ENCODE results near the gene PRPF31. TPM values are rescaled to one million over a fixed set of nuclear protein-coding genes. Genes with fewer than 3 reads are reported as not detected.

The PRPF31 gene
- polyA plus RNA-seq, 1 of the 3 experiments (the other 2 are of a cell fraction), result 81.0 TPM

GRCh38 chr19:54128796-54129616, 13.5 kb downstream of the PRPF31 start:
- Histone ChIP-seq H3K36me3 (replicated peaks in 1 of 2; ENCODE audit: control insufficient read depth in 1 of 2, insufficient read depth in 2 of 2, low read length in 1 of 2) (peaks cover 0 to 60% of the 10 kb centered on the region in 2 experiments), H3K4me1 (ENCODE audit: control insufficient read depth in 1 of 2, insufficient read depth in 2 of 2, low read depth in 1 of 2, low read length in 1 of 2) (no peaks in the 10 kb centered on the region), H3K27me3 (ENCODE audit: insufficient read depth) (no peaks in the 10 kb centered on the region), H3K9ac (no peak overlapping the region), H4K20me1 (ENCODE audit: insufficient read depth) (no peaks in the 10 kb centered on the region), H3K4me3 (ENCODE audit: low read depth in 2 of 2, low read length in 1 of 2) (no peak overlapping the region), H2AFZ (ENCODE audit: low read depth) (no peak overlapping the region), H3K27ac (ENCODE audit: low read depth in 2 of 2, low read length in 1 of 2) (no peak overlapping the region), H3F3A (replicated peaks; ENCODE audit: insufficient read depth) (no peaks in the 10 kb centered on the region), H3K9me3 (no peaks in the 10 kb centered on the region), H3K79me2 (ENCODE audit: insufficient read depth) (no peaks in the 10 kb centered on the region), H3K9me2 (no peaks in the 10 kb centered on the region), H3K4me2 (no peak overlapping the region)
- DNase-seq, result no peak
- TF ChIP-seq EZH2phosphoT487 (IDR thresholded peaks at IDR 0.05; ENCODE audit: borderline replicate concordance, low read depth), result no peak
- no peak for TF ChIP-seq ELF1 (IDR thresholded peaks at IDR 0.05)
- no peak for TF ChIP-seq TCF12 (IDR thresholded peaks at IDR 0.05)
- no peak for TF ChIP-seq IRF3 (IDR thresholded peaks at IDR 0.05; ENCODE audit: low read depth, low read length)
- TF ChIP-seq CHD2 (IDR thresholded peaks at IDR 0.05; ENCODE audit: low read length, partially characterized antibody), result no peak
- no peak for TF ChIP-seq USF1 (IDR thresholded peaks at IDR 0.05; ENCODE audit: borderline replicate concordance, low read depth)
- no peak for TF ChIP-seq PBX3 (IDR thresholded peaks at IDR 0.05)
- no peak for TF ChIP-seq EP300 (IDR thresholded peaks at IDR 0.05; ENCODE audit: borderline replicate concordance in 1 of 2, low read depth in 1 of 2, low read length in 1 of 2)
- TF ChIP-seq JUND (IDR thresholded peaks at IDR 0.05), result no peak
- no peak for TF ChIP-seq CTCF (IDR thresholded peaks at IDR 0.05)
- no peak for TF ChIP-seq REST (IDR thresholded peaks at IDR 0.05; ENCODE audit: low read depth, low read length)
- TF ChIP-seq MXI1 (IDR thresholded peaks at IDR 0.05; ENCODE audit: low read depth, low read length), result no peak
- TF ChIP-seq RFX5 (IDR thresholded peaks at IDR 0.05; ENCODE audit: low read length), result no peak
- no peak for TF ChIP-seq ZBTB33 (IDR thresholded peaks at IDR 0.05; ENCODE audit: borderline replicate concordance, low read depth)
- TF ChIP-seq POLR2AphosphoS5 (IDR thresholded peaks at IDR 0.05; ENCODE audit: low read depth, low read length), result no peak
- ChIA-PET CTCF (no interaction called here), POLR2A (no interaction called here)
- WGBS (ENCODE audit: low lambda C conversion rate), result 96% methylated on average over 25 of the region's 41 CpGs
